ENCODE measurements around the gene CAMKMT. TPM values are rescaled to one million over a fixed set of nuclear protein-coding genes. Genes with fewer than 3 reads are reported as not detected.

CAMKMT gene
- total RNA-seq, 2 donors from 2014 or later, result 3.6 to 4.6 TPM

GRCh38 chr2:44444881-44445280, 83.1 kb downstream of the CAMKMT start:
- Histone ChIP-seq H3K9me3 (no peaks in the 10 kb centered on the region), H3K27ac (no peak overlapping the region), H3K4me1 (no peaks in the 10 kb centered on the region), H3K36me3 (no peaks in the 10 kb centered on the region), H3K4me3 (no peak overlapping the region), H3K27me3 (no peaks in the 10 kb centered on the region)
- DNase-seq (ENCODE audit: low spot score), result no peak
- no peak for TF ChIP-seq CTCF (IDR thresholded peaks at IDR 0.05)

- DNase-seq (ENCODE audit: low spot score), result no peak
- no peaks in the 10 kb centered on the region for H3K4me1 ChIP-seq
- H3K27me3 ChIP-seq, result no peaks in the 10 kb centered on the region
- no peak for TF ChIP-seq CTCF (IDR thresholded peaks at IDR 0.05)
- H3K4me3 ChIP-seq, result no peak overlapping the region
- H3K27ac ChIP-seq, result no peak overlapping the region
- no peaks in the 10 kb centered on the region for H3K36me3 ChIP-seq
- H3K9me3 ChIP-seq, result no peaks in the 10 kb centered on the region
Observed at GRCh38 chr2:44448860-44449527, 87.2 kb downstream of the CAMKMT start.

- no peaks in the 10 kb centered on the region for H3K27me3 ChIP-seq
- H3K36me3 ChIP-seq, result no peaks in the 10 kb centered on the region
- H3K27ac ChIP-seq, result no peak overlapping the region
- no peak for TF ChIP-seq CTCF (IDR thresholded peaks at IDR 0.05)
- no peaks in the 10 kb centered on the region for H3K9me3 ChIP-seq
- no peak for DNase-seq (ENCODE audit: low spot score)
- H3K4me1 ChIP-seq, result no peaks in the 10 kb centered on the region
- no peak overlapping the region for H3K4me3 ChIP-seq
Observed at GRCh38 chr2:44450082-44450481, 88.3 kb downstream of the CAMKMT start.

- Histone ChIP-seq H3K9me3 (no peaks in the 10 kb centered on the region), H3K4me3 (no peak overlapping the region), H3K27ac (no peak overlapping the region), H3K4me1 (no peaks in the 10 kb centered on the region), H3K27me3 (no peaks in the 10 kb centered on the region), H3K36me3 (no peaks in the 10 kb centered on the region)
- no peak for DNase-seq (ENCODE audit: low spot score)
- TF ChIP-seq CTCF (IDR thresholded peaks at IDR 0.05), result no peak
Observed at GRCh38 chr2:44450806-44451205, 89.1 kb downstream of the CAMKMT start.

GRCh38 chr2:44452069-44452583, 90.4 kb downstream of the CAMKMT start:
- Histone ChIP-seq H3K36me3 (no peaks in the 10 kb centered on the region), H3K27me3 (no peaks in the 10 kb centered on the region), H3K4me1 (no peaks in the 10 kb centered on the region), H3K9me3 (no peaks in the 10 kb centered on the region), H3K4me3 (no peak overlapping the region), H3K27ac (no peak overlapping the region)
- DNase-seq (ENCODE audit: low spot score), result no peak
- TF ChIP-seq CTCF (IDR thresholded peaks at IDR 0.05), result no peak

GRCh38 chr2:44453259-44453658, 91.5 kb downstream of the CAMKMT start:
- Histone ChIP-seq H3K4me1 (no peaks in the 10 kb centered on the region), H3K36me3 (no peaks in the 10 kb centered on the region), H3K27ac (no peak overlapping the region), H3K9me3 (no peaks in the 10 kb centered on the region), H3K27me3 (no peaks in the 10 kb centered on the region), H3K4me3 (no peak overlapping the region)
- no peak for TF ChIP-seq CTCF (IDR thresholded peaks at IDR 0.05)
- no peak for DNase-seq (ENCODE audit: low spot score)

Measured in right atrium auricular region (tissue), 2 donors.